H1 (cell line): ENCODE measurements around the gene SMYD4. TPM values are rescaled to one million over a fixed set of nuclear protein-coding genes. Genes with fewer than 3 reads are reported as not detected.

Experiments used
- HDAC2 ChIP-seq, 2 experiments: fragments of 300-600 bp in 1 of 2; sonication (generic) in 1 of 2; IDR thresholded peaks; 2 replicates each; pipeline ENCODE4 v1.6.1; 2011 to 2012; ENCODE audit warnings: low read depth in 2 of 2, low read length in 2 of 2, mild to moderate bottlenecking in 2 of 2, moderate library complexity in 2 of 2, borderline replicate concordance in 1 of 2, inconsistent platforms in 1 of 2
- JUN ChIP-seq: IDR thresholded peaks from 2 replicates; pipeline ENCODE4 v1.6.1; 2011; ENCODE audit warnings: low read depth, mild to moderate bottlenecking, improper control_type of control experiment, low read length
- RFX5 ChIP-seq: IDR thresholded peaks from 2 replicates; pipeline ENCODE4 v1.6.1; 2011; ENCODE audit warnings: low read depth, low read length, improper control_type of control experiment, borderline replicate concordance
- RNF2 ChIP-seq: fragments of 200-900, 300-1000 bp; sonication (generic); IDR thresholded peaks from 2 replicates; pipeline ENCODE4 v1.7.1; 2016; ENCODE audit warnings: borderline replicate concordance, low read depth, mild to moderate bottlenecking, antibody characterized with exemption, low read length; ENCODE audit not compliant: poor library complexity, severe bottlenecking; ENCODE audit errors: missing control alignments
- SAP30 ChIP-seq: fragments of 300-600 bp; sonication (generic); IDR thresholded peaks from 2 replicates; pipeline ENCODE4 v1.7.1; 2012; ENCODE audit warnings: low read length, moderate library complexity, mild to moderate bottlenecking, inconsistent platforms; ENCODE audit not compliant: insufficient read depth, insufficient replicate concordance
- SP1 ChIP-seq: IDR thresholded peaks from 2 replicates; pipeline ENCODE4 v1.6.1; 2011; ENCODE audit warnings: low read depth, low read length
- TAF7 ChIP-seq: optimal IDR thresholded peaks from 2 replicates; pipeline ENCODE3; 2011; ENCODE audit warnings: low read depth, mild to moderate bottlenecking, inconsistent platforms, low read length, moderate library complexity, borderline replicate concordance
- polyA plus RNA-seq, 7 experiments: library from polyadenylated mRNA; depleted of rRNA in 3 of 7; stranded (reverse) in 5 of 7; unstranded in 2 of 7; fragments of >200 nt in 5 of 7; fragments of 200-250 nt in 2 of 7; gene quantifications; 1 replicate in 5 of 7; 2 replicates in 1 of 7; 4 replicates in 1 of 7; pipeline versions ENCODE4 v1.2.1 to v1.2.3, GENCODE V29; 2011 to 2013; ENCODE audit warnings: missing spikeins in 2 of 7, mixed read lengths in 2 of 7
- total RNA-seq: library from RNA; stranded (reverse); fragmentation: NEBNext Ultra II Directional; extraction: Animal tissue kit (Norgen Biotek cat#: 25700); gene quantifications from 2 replicates; pipeline ENCODE4 v1.2.1, GENCODE V29; 2021

SMYD4 gene
- total and polyA plus RNA-seq, 2 of the 8 experiments (the other 6 are each of a cell fraction or from before 2014, with no cell fraction given), result 10.5 to 23.4 TPM

GRCh38 chr17:1870592-1870991 lies 40.9 kb upstream of the SMYD4 start (continued):
- TF ChIP-seq JUN (no peak), SP1 (no peak), RFX5 (no peak), TAF7 (no peak), HDAC2 (IDR thresholded peaks at IDR 0.05; ENCODE audit: borderline replicate concordance in 1 of 2, low read depth in 2 of 2, low read length in 2 of 2) (no peak), SAP30 (no peak), RNF2 (no peak)
